ENCODE data around the gene SETD4. TPM values are rescaled to one million over a fixed set of nuclear protein-coding genes. Genes with fewer than 3 reads are reported as not detected.

The SETD4 gene
- total and polyA plus RNA-seq, 7 donors: 4.8 to 19.9 (median 14.3) TPM

DNA sequence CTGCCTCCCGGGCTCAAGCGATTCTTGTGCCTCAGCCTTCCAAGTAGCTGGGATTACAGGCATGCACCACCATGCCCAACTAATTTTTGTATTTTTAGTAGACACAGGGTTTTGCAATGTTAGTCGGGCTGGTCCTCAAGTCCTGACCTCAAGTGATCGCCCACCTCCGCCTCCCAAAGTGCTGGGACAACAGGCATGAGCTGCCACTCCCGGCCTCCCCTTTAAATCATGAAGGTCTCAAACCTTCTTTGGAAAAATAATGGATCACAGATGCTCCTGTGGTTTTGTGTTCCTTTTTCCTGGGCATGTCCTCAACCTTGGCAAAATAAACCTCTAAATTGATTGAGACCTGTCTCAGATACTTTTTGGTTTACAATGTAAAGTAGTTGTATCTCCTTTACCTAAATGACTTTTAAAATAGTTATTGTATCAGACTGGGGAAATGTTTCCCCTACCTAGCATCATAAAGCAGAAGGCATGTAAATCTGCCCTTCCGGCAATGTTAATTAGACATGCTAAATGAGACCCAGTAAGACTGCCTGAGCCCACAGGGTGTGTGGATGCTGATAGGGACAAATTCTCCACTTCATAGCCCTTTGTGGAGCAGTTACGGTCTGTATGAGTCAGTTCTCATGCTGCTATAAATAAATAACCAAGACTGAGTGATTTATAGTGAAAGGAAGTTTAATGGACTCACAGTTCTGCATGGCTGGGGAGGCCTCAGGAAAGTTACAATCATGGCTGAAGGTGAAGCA, 37.3 kb upstream of the SETD4 start:
- WGBS, 2 donors: 78 to 80% methylated on average over 8 of the region's 8 CpGs
- Histone ChIP-seq H3K4me1 (no peaks in the 10 kb centered on the region), H3K27ac (no peak overlapping the region), H3K9me3 (peaks cover 0 to 9% (median 0%) of the 10 kb centered on the region in 4 donors), H3K4me3 (no peak overlapping the region), H3K27me3 (peaks cover 0 to 5% (median 4%) of the 10 kb centered on the region in 3 donors), H3K36me3 (no peaks in the 10 kb centered on the region)
- intact Hi-C loops (cut with DNase I): no loop called here
- no peak for TF ChIP-seq EP300 (IDR thresholded peaks at IDR 0.05)
- TF ChIP-seq, protein P1, sequence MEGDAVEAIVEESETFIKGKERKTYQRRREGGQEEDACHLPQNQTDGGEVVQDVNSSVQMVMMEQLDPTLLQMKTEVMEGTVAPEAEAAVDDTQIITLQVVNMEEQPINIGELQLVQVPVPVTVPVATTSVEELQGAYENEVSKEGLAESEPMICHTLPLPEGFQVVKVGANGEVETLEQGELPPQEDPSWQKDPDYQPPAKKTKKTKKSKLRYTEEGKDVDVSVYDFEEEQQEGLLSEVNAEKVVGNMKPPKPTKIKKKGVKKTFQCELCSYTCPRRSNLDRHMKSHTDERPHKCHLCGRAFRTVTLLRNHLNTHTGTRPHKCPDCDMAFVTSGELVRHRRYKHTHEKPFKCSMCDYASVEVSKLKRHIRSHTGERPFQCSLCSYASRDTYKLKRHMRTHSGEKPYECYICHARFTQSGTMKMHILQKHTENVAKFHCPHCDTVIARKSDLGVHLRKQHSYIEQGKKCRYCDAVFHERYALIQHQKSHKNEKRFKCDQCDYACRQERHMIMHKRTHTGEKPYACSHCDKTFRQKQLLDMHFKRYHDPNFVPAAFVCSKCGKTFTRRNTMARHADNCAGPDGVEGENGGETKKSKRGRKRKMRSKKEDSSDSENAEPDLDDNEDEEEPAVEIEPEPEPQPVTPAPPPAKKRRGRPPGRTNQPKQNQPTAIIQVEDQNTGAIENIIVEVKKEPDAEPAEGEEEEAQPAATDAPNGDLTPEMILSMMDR (IDR thresholded peaks at IDR 0.05): no peak
- no peak for TF ChIP-seq POLR2A (IDR thresholded peaks at IDR 0.05)
- DNase-seq: no peak

DNA sequence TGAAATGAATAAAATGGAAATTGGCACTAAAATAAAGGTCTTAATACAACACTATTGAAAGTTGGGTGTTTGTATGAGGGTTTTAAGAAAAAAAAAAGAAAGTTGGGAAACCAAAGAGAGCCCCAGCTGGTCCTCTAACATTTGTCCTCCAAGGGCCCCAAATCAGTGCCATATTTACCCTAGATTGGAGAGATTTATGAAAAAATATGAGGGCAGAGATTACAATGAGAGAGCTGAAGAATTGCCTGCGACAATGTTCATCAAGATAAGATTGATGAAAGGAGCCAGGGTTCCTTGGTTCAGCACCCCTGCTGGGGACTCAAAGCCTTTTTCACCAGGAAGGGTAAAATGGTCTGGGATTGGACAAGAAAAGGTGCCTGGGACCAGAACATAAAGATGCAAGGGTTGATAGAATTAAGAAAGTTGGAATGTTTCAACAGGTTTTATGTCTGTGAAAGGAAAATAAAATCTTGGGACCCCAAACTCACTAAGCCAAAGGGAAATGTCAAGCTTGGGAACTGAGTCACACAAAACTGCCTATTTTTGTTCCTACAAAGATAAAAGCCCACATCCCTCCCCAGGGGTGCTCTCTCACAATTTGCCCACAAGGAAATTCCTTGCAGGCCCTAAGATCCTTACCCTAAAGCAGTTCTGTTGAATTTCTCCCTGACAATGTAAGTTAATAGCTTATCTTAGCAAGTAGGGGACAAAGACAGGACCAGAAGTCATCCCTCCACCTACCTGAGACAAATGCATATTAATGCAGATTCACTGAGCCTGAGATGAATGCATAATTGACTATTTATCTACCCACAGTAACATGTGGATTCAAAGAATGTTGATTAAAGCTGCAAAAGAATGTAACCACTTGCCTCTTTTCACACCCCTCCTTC, 36.3 kb upstream of the SETD4 start:
- Histone ChIP-seq H3K27me3 (peaks cover 0 to 5% (median 4%) of the 10 kb centered on the region in 3 donors), H3K4me3 (no peak overlapping the region), H3K4me1 (no peaks in the 10 kb centered on the region), H3K27ac (no peak overlapping the region), H3K36me3 (no peaks in the 10 kb centered on the region), H3K9me3 (peaks cover 0 to 9% (median 0%) of the 10 kb centered on the region in 4 donors)
- TF ChIP-seq POLR2AphosphoS5 (IDR thresholded peaks at IDR 0.05): no peak
- TF ChIP-seq POLR2A (IDR thresholded peaks at IDR 0.05): no peak
- TF ChIP-seq EP300 (IDR thresholded peaks at IDR 0.05): no peak
- TF ChIP-seq, protein P1 (IDR thresholded peaks at IDR 0.05): no peak
- WGBS, 2 donors: 73 to 95% methylated on average over 1 of the region's 1 CpG
- no peak for DNase-seq
- intact Hi-C loops (cut with DNase I): no loop called here

DNA sequence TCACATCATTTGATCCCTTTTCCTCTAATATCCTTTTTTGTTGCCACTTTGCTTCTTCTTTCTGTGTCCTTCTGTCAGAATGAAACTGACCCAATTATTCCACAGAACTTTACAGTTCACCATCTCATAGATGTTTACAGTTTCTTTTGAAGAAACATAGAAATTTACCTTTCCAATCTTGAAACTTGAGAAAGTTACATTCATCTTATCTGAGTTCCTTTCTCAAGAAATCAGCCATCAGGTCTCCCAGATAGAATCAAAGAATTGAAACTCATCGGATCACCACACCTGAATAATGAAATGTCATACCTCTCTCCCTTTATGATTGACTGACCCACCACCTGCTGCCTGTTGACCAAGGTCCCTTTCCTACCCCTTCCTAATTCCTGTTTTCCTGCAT, 33.2 kb upstream of the SETD4 start:
- Histone ChIP-seq H3K36me3 (no peaks in the 10 kb centered on the region), H3K27ac (no peak overlapping the region), H3K4me1 (no peaks in the 10 kb centered on the region), H3K4me3 (no peak overlapping the region), H3K9me3 (peaks cover 0 to 9% (median 0%) of the 10 kb centered on the region in 4 donors), H3K27me3 (no peaks in the 10 kb centered on the region)
- TF ChIP-seq EP300 (IDR thresholded peaks at IDR 0.05) (no peak), POLR2AphosphoS5 (IDR thresholded peaks at IDR 0.05) (no peak), POLR2A (IDR thresholded peaks at IDR 0.05) (no peak)
- TF ChIP-seq, protein P1 (IDR thresholded peaks at IDR 0.05): no peak
- DNase-seq: no peak
- 93 to 99% methylated on average over 1 of the region's 1 CpG for WGBS, 2 donors
- intact Hi-C loops (cut with DNase I): no loop called here

DNA sequence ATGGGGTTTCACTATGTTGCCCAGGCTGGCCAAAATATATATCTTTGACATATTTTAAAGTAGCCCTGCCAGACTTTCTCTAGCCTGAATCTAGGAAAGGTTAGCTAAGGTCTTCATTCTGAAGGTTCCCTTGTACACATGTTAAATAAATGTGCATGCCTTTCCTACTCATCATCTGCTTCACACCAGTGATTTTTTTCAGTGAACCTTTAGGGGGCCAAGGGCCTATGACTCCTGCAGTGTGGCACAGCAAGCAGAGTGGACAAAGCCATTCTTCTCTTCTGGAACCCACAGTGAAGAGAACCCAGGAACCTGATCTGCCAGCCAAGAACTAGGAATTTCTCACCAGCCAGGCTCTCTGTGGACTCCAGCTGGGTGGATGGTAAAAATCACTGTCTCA, 32.4 kb upstream of the SETD4 start:
- H3K27ac ChIP-seq: no peak overlapping the region
- no peaks in the 10 kb centered on the region for H3K27me3 ChIP-seq
- intact Hi-C loops (cut with DNase I): no loop called here
- H3K4me1 ChIP-seq: no peaks in the 10 kb centered on the region
- DNase-seq: no peak
- peaks cover 0 to 9% (median 0%) of the 10 kb centered on the region in 4 donors for H3K9me3 ChIP-seq
- no peak overlapping the region for H3K4me3 ChIP-seq
- no peaks in the 10 kb centered on the region for H3K36me3 ChIP-seq
- TF ChIP-seq, protein P1 (IDR thresholded peaks at IDR 0.05): no peak
- TF ChIP-seq POLR2A (IDR thresholded peaks at IDR 0.05) (no peak), POLR2AphosphoS5 (IDR thresholded peaks at IDR 0.05) (no peak), EP300 (IDR thresholded peaks at IDR 0.05) (no peak)
